ENCODE results near the gene COL27A1.

Gene COL27A1

DNA sequence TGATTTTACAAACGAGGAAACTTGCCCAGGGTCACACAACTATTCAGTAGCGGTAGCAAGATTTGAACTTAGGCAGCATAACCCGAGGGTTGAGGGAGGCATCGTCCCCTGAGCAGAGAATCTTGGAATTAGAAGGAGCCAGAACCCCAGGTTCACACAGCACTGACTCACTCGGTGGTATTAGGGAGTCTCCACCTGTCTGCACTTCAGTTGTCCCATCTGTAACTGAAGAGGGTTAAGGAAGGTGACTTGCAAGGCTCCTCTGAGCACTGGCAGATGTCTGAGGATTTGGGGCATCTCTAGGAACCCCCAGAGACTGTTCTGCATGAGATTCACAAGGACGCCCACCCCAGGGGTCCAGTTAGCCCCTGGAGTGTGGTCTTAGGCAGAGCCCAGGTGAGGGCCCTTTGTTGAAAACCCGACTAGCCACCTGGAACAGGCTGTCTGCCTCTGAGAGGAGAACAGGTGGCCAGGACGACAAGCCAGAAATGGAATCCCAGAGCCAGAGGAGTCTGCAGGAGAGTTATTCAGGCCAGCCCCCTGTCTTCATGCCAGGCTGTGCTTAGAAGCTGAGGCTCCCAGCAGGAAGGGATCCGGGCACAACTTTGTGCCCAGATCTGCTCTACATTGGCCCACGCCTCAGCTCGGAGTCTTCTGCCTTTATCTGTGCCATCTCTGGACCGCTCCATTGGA lies 117.5 kb downstream of the COL27A1 start:
- no peak for DNase-seq (ENCODE audit: low spot score)

DNA sequence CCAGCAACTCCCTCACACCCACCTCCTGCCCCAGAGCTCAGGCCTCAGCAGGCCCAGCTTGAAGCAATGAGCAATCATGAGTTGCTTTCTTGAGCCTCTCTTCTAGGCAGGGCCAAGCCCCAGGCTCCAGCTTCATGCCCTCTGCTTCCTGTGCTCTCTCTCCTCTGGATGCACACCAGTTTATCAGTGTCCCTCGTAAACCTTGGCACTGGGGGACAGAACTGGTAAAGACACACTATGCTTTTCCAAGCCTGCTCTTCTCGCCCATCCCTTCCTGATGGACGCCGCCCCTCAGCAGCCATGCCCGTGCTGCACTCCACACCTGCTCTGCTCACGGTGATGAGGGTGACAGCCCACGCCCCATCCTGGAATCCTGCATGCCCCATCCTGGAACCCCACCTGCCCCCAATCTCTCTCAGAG lies 118.1 kb downstream of the COL27A1 start:
- DNase-seq (ENCODE audit: low spot score) = no peak

DNA sequence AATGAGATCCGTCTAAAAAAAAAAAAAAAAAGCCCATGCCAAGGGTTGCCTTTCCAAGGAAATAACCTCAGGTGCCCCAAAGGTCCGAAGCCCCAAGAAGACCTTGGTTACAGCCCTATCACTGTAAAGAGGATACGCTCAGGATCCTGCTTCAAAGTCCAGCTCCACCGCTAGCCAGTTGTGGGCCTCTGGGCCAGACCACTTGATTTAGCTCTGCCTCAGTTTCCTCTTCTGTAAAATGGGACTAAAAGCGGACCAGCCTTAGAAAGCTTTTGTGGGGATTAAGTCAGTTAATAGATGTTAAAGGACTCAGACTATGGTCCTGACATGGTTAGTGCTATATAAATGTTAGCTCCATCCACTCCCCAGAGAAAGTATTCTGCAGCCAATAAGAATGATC lies 118.9 kb downstream of the COL27A1 start:
- no peak for DNase-seq (ENCODE audit: low spot score)

DNA sequence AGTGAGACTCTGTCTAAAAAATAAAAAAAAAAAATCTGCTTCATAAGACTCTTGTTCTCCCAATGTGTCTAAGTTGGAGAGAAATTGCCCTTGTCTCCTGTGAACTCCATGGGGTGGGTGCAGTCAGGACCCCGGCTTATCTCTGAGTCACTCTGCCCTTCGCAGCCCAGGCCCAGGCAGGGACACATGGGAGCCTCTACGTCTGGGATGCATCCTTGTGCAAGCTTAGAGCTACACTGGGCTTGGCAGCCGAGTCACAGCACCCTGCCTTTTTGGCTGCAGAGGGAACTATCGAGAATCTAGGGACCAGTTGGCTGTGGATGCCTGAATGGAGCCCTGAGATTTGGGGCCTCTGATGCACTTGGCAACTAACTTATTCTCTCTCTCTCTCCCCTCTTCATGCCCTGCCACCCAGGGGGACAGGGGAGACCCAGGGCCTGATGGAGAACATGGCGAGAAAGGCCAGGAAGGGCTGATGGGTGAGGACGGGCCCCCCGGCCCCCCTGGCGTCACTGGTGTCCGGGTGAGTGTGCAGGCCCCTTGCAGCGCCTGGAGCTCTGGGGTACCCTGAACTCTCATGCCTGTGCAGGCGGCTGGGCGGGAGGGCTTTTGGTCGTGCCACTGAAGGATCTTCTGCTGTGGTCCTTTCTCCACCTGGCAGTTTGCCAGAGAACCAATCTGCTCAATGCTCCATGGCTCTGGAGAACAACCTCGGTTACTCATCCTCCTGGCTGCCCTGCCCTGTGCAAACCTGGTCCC lies 120.1 kb downstream of the COL27A1 start:
- DNase-seq (ENCODE audit: low spot score) = no peak

DNA sequence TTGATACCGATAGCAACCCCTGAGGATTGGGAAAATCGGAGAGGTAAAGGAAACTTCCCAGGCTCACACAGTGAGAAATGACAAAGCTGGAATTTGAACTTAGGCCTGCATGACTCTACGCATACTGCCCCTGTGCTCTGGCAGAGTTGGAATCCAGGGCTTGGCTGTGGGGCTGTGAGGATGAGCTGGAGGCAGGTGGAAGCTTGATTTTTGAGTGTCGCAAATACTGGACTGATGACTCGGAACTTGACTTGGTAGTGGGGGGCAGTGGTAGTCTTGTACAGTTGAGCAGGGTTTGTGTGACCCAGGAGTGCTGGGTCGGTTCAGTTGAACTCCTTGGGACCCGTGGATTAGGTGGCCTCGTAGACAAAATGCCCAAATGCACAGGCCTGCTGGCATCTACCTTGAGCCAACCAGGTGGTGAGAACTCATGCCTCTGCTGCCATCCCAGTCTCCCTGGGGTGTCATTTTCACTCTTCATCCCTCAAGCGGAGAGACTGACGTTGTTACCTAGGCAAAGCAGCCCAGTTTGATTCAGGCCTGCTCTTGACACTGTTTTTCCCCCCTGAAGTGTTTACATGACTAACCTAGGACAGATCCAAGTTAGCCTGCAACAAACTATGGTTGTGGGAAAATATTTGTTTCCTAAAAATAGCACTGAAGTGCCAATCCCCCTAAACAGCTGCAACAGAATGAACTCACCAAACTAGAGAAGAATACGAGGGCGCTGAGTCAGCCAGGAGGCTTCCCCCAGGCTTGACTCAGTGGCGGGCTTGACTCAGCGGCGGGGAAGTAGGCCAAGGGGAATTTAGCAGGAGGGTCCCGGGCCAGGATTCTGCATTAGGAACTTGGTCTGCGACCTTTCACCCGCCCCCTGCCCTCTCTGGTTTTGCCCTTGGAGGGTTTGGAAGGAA lies 121.8 kb downstream of the COL27A1 start:
- no peak for DNase-seq (ENCODE audit: low spot score)

DNA sequence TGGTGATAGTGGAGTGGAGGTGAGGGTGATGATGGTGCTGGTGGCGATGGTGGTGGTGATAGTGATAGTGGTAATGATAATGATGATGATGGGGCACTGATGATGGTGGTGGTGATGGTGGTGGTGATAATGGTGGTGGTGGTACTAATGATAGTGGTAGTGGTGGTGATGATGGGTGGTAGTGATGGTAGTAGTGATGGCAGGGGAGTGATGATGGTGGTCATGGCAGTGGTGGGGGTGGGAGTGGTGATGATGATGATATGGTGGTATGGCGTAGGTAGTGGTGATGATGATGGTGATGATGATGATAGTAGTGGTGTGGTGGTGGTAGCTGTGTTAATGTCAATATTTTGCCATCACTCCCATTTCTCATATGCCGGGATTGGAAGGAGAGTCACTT lies 123.0 kb downstream of the COL27A1 start:
- DNase-seq (ENCODE audit: low spot score) = no peak

DNA sequence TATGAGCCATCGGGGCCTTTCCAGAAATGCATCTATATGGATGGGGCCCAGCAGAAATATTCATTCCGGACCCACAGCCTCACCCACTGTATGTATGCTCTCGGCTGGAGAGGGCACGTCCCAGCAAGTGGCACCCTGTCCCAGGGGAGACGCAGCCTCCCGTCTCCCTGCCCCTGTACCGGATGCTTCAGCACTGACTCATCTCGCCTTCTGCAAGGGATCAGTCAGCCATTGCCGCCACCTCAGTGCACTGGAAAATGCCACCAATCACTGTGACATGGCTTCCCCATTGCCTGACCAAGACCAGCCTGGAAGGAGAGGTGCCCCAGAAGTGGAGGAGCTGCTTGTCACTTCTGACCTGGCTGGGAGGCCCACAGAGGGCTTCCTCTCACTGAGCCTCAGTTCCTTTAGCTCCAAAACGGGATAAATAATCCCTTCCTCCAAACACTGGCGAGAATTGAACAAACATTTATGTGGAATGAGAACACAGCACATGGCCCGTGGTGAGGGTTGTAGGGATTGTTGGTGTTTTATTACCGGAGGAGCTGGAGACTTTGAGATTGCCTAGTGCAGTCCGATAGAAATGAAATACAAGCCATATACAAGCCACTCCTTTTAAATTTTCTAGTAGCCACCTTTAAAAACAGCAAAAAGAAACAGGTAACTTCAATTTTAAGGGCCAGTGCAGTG lies 123.7 kb downstream of the COL27A1 start:
- DNase-seq (ENCODE audit: low spot score) = no peak

DNA sequence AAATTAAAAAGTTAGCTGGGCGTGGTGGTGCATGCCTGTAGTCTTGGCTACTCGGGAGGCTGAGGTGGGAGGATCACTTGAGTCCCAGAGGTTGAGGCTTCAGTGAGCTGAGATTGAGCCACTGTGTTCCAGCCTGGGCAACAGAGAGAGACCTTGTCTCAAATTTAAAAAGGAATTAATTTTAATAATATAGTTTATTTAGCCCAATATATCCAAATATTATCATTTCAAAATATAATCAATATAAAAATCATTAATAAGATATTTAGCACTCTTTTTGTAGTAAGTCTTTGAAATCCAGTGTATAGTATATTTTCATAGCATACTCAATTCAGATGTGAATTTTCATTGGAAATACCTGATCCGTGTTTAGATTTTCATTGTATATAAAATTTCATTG lies 124.4 kb downstream of the COL27A1 start:
- DNase-seq (ENCODE audit: low spot score) = no peak

DNA sequence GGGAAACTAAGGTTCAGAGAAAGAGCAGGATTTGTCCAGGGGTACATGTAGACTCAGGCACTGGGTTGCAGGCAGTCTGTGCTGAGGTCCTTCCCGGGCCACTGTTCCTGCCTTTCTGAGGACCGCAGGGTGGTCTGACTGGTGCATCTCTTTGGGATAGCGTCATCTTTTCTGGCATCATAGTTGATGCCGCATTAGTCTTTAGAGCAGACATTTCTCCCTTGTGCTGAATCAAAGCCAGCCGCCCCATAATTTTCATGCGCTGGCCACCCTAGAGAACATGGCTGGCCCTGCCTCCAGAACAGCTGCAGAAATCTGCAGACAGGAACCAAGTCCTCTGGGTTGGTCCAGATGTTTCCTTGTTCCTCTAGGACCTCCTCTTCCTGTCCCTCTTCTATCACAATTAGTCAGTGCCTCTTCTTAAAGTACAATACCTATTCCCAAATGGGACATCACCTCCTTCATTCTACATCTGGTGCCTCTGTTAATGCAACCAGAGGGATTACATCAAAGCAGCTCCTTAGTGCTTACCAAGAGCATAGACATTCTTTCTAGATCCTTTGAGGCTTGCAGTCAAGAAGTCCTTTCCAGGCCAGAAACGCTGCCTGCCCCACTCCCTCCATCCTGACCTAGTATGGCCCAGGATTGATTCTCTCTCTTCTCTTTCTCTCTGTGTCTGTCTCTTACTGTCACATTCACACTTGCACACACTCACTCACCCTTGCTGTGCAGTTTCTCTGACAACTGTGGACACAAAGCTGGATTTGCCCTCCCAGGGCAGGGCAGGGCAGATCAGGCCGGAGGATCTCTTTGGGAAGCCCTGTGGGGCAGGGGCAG lies 125.5 kb downstream of the COL27A1 start:
- no peak for DNase-seq (ENCODE audit: low spot score)

DNA sequence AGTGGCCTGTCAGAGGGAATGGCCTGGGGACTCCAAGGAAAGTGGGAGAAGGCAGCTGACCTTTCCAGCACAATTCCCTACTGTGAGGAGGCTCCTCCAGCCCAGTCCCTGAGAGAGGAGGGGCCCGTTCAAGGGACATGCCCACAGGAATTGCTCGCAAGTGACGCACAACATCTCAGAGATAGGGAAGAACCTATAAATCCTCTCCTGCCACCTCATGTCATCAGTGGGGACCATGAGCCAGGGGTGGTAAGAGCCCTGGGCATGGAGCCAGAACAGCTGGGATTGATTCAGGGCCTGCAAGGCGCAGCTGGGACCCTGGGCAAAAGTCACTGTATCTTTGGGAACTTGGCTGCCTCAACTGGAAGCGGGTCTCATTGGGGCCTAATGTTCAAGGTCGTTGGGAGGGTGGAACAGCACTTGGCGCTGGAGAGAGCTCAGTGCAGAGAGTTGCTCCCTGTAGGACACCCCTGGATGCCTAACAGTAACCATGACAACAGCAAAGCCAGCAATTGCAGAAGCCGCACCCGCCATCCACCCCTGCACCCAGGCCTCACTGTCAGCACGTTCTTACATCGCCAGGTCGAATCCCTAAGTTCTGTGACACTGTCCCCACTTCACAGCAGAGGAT lies 126.3 kb downstream of the COL27A1 start:
- DNase-seq (ENCODE audit: low spot score) = no peak

DNA sequence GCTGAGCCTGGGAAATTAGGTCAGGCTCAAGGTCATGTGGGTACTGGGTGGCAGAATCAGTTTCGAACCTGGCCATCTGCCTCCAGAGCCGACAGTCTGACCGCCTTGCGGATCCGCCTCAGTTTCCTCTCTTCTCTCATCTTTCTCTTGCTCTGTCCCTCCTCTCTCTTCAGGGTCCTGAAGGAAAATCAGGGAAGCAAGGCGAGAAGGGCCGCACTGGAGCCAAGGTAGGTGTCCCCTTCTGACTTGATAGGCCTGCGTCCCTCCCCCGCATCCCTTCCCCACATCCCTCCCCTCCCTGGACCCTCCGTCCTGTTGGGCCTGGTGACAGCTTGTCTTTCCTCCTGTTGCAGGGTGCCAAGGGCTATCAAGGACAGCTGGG lies 126.8 kb downstream of the COL27A1 start:
- no peak for DNase-seq (ENCODE audit: low spot score)

DNA sequence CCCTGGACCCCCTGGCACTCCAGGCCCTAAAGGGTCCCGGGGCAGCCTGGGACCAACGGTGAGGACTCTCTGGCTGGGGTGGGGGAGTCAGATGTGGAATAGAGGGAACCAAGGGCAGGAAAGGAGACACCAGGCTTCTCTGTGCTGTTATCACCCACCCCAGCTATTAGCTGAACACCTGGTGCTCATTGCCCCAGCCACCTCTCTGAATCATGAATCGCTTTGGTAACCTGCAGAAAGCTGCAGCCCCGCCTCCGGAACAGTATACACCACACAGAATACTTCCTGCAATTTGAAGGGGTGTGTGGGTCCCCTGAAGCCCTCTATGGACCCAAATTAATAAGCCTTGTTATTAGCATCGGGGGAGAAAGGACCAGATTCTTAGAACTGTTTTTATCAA lies 127.2 kb downstream of the COL27A1 start:
- DNase-seq (ENCODE audit: low spot score) = no peak

DNA sequence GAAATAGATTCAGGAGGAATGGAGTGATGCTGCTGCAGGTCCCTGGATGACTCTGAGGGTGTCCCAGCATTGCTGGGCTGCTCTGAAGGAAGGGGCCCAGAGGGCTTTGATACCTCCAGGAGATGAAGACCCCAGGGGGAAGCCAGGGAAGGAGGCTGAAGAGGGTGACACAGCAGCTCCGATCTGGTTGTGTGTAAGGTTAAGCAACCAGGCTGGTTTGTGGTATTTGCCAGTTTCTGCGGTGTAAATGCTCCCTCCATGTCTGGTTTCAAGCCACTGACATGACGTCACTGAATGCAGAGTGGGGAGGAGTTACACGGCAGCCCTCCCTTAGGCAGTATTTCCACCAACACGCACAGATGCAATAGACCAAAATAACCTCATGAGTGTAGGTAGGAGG lies 127.6 kb downstream of the COL27A1 start:
- DNase-seq (ENCODE audit: low spot score) = no peak

DNA sequence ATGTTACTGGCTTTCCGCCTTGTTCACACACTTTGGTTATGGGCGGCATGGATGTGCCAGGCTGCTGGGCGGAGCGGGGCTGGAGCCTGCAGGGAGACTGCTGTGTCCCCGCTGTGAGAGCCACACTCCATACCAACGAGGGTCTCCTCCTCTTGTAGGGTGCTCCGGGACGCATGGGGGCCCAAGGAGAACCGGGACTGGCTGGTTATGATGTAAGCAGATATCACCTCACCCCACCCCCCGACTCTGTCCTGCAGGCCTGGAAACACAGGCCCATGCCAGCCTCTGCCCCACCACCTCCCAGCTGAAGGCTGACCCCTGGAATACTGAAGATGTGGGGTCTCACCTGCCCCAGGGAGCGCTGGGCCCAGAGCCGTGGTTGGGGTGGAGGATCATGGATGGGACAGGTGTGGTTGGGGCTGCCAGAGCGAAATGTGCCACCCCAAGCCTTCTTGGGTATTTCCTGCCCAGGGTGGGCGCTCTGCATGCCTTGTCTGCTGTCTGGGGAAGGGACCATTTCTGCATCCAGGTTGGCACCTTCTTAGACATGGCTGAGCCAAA lies 128.3 kb downstream of the COL27A1 start:
- no peak for DNase-seq (ENCODE audit: low spot score)

DNA sequence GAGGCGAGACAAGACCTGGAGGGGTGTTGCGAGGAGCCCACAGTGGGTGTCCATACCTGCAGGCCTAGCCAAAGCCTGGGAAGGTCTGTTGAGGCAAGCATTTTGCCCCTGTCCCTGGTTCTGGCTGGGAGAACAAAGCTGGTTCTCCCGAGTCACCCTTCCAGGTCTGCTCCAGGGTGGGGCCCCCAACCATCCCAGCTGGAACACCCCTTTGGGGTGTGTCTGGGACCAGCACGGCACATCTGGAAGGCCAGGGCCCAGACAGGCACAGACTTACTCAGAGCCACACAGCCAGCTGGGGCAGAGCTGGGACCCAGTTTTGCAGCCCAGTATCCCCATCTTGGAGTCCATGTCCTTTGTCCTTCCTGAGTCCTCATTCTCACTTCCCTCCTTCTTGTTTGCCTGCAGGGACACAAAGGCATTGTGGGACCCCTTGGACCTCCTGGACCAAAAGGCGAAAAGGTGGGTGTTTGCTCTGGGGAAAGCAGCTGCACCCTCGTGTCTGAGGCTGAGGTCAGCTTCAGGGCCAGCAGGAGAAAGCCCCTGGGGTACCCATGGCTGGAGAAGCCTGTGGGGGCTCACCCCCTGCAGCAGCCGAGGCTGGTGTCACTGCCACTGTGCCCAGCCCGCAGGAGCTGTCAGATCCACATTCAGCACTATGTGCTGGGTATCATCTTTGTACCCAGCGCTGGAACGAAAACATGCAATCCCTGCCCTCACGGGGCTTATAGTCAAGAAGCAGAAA lies 129.2 kb downstream of the COL27A1 start:
- DNase-seq (ENCODE audit: low spot score) = no peak

DNA sequence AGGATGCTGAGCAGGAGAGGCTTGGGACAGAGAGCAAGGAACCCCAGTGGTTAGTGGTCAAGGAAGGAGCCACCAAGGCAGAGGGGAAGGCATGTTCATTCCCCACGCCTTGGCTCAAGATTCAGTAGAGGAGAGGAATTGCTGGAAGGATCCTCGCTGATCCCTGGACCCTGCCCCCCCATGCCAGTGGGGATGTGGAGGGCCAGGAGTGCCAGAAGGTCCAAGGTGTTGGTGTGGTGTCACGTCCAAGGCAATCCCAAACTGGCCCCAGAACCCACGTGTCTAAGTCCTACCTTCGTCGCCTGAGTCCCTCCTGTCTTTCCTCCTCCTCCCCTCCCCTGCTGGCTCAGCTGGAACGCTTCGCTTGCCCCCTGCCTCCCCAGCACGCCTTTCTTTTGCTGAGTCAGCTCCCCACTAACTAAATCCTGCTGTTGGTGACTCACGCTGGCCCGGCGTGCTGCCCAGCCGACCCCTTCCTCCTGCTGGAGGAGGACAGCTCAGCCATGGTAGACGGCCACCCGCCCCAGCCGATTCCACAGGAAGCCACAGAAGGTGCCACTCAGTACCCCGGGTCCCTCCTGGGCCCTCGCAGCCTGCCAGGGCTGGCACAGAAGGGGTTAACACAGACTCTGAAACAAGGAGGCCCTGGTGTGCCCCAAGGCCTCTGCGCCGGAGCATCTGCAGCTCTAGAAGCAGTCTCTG lies 130.0 kb downstream of the COL27A1 start:
- DNase-seq (ENCODE audit: low spot score) = no peak

DNA sequence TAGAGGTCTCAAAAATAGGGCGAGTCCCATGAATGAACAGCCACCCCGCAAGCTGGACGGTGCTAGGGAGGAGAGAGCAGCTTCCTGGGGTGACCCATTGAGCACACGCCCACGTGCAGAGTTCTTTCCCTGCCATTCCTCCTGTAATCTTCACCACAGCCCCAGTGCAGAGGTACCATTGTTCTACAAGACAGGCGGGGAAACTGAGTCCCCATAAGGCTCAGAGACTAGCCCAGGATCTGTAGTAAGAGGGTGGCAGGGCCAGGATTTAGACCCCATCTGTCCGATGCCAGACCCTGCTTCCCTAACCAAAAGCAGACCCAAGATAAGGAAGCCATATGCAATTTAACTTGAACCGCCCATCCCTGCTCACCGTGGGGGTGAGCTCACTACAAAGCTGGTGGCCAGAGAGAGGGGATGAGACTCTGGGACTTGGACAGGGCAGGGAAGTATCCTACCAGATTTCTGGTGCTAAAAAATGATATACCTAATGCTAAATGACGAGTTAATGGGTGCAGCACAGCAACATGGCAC lies 130.9 kb downstream of the COL27A1 start:
- DNase-seq (ENCODE audit: low spot score) = no peak

DNA sequence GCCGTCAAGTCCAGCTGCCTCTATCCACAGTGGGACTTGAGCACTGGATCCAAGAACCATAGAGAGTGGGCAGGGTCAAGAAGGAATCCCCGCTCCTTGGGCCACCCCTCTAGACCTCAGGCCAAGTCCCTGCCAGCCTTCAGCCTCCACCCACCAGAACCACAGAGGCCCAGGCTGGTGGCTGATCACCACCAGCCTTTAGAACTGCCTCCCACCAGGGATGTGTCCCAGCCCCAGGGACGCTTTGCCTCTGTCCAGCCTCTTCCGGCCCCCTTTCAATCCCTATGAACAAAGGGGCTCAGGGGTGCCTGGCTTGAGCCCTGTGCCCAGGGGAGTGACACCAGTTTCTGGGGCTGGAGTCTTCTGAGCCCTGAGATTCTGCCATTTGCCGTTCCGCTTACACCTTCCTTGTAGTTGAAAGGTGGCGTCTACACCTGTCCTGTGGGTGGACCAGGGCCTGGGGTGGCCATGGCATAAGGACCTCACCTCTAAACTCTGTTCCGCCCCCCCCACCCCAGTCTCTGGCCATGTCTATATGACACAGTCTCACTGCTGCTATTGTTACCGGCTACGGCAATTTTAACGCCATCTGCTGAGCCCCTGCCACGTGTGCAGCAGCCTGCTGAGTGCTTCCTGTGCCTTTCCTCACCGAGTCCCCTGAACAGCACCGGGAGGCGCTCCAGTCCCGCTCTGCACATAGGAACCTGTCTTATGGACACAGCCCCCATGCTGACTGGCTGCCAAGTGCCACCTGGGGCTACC lies 131.8 kb downstream of the COL27A1 start:
- DNase-seq (ENCODE audit: low spot score) = no peak

Data from COLO829 (cell line).